ENCODE results near the gene PRKN.

Gene PRKN

DNA sequence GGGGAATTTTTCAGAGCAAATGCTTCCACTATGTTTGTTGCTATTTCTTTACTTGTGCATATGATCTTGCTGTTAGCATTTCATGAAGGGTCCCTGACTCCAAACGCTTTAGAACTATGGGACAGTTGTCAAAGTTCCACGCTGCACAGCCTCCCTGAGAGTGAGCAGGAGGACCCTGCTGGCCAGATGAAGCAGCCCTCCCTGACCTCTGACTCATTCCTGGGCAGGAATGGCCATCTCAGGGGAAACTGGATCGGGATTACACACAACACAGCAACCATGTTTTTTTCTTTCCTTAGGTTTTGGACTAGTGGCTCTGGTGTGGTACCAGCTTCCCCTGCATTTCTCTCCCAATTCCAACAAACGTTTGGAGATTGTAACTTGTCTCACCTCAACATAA lies 742.9 kb downstream of the PRKN start:
- Histone ChIP-seq H3K9me3 (ENCODE audit: control insufficient read depth in 1 of 2, low read length in 2 of 2) (peaks cover 0 to 6% of the 10 kb centered on the region in 2 donors), H3K4me3 (ENCODE audit: low read depth in 1 of 2, low read length in 2 of 2) (no peak overlapping the region), H3K36me3 (ENCODE audit: control insufficient read depth in 1 of 2, insufficient read depth in 2 of 2, low read length in 2 of 2) (no peaks in the 10 kb centered on the region), H3K27ac (ENCODE audit: low read depth, low read length) (no peak overlapping the region), H3K27me3 (ENCODE audit: control insufficient read depth in 1 of 2, insufficient read depth in 2 of 2, low read length in 2 of 2) (no peaks in the 10 kb centered on the region), H3K9ac (ENCODE audit: low read depth in 1 of 2, low read length in 2 of 2) (no peak overlapping the region), H3K4me1 (ENCODE audit: control insufficient read depth in 1 of 2, insufficient read depth in 2 of 2, low read length in 2 of 2) (no peaks in the 10 kb centered on the region)

DNA sequence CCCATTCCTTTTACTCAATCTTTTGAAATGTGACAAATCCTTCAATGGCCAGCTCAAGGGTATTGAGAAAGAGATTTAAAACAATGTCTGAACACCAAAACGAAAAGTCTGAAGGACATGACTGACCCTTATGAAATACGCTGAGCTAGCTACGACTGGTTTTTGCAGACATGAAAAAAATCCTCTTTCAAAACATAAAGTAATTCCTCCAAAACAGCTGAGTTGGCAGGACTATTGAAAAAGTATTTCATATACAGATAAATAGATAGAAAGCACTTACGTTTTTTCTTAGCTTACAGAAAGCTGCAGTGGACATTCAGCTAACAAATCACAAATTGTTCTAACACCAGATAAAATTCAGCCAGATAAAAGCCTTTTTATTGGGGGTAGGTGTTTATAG lies 751.0 kb downstream of the PRKN start:
- Histone ChIP-seq H3K4me3 (ENCODE audit: low read depth in 1 of 2, low read length in 2 of 2) (no peak overlapping the region), H3K4me1 (ENCODE audit: control insufficient read depth in 1 of 2, insufficient read depth in 2 of 2, low read length in 2 of 2) (no peaks in the 10 kb centered on the region), H3K36me3 (ENCODE audit: control insufficient read depth in 1 of 2, insufficient read depth in 2 of 2, low read length in 2 of 2) (no peaks in the 10 kb centered on the region), H3K9ac (ENCODE audit: low read depth in 1 of 2, low read length in 2 of 2) (no peak overlapping the region), H3K27me3 (ENCODE audit: control insufficient read depth in 1 of 2, insufficient read depth in 2 of 2, low read length in 2 of 2) (no peaks in the 10 kb centered on the region), H3K27ac (ENCODE audit: low read depth, low read length) (no peak overlapping the region), H3K9me3 (ENCODE audit: control insufficient read depth in 1 of 2, low read length in 2 of 2) (no peaks in the 10 kb centered on the region)

DNA sequence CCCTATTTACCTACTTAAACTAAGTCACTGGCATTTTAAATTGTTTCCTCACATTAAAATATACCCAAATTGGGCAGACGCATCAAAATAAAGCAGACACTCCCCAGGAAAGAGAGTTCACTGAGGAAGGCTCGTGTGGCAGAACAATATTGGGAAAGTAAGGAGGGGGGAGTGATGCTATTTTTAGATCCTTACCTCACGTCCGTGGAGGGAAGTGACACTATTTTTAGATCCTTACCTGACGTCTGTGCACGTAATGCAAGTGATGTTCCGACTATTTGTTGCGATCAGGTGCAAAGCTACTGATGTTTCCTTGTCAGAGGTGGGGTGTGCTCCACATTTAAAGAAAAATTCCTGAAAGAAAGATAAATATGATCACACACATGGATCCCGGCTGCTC lies 754.5 kb downstream of the PRKN start:
- no peak overlapping the region for H3K4me3 ChIP-seq (ENCODE audit: low read depth in 1 of 2, low read length in 2 of 2)
- H3K9ac ChIP-seq (ENCODE audit: low read depth in 1 of 2, low read length in 2 of 2): no peak overlapping the region
- no peaks in the 10 kb centered on the region for H3K27me3 ChIP-seq (ENCODE audit: control insufficient read depth in 1 of 2, insufficient read depth in 2 of 2, low read length in 2 of 2)
- no peaks in the 10 kb centered on the region for H3K4me1 ChIP-seq (ENCODE audit: control insufficient read depth in 1 of 2, insufficient read depth in 2 of 2, low read length in 2 of 2)
- H3K27ac ChIP-seq (ENCODE audit: low read depth, low read length): no peak overlapping the region
- H3K36me3 ChIP-seq (ENCODE audit: control insufficient read depth in 1 of 2, insufficient read depth in 2 of 2, low read length in 2 of 2): no peaks in the 10 kb centered on the region
- no peaks in the 10 kb centered on the region for H3K9me3 ChIP-seq (ENCODE audit: control insufficient read depth in 1 of 2, low read length in 2 of 2)

DNA sequence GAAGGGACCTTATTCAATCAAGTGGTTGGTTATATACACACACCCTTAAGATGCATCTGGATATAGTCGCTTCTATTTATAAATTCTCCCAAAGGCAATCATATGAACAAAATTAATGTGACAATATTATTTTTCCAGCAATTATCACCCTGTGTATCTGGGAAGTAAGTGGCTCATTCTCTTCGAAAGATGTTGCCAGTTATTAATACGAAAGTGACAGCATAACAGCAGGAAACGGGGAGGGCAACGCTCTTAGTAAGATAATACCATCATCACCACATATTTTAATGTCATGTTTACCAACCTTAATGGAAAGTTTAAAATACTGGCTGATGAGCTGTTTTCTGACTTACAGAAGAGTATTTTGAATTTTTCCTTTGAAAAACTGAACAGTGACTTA lies 756.5 kb downstream of the PRKN start:
- Histone ChIP-seq H3K9me3 (ENCODE audit: control insufficient read depth in 1 of 2, low read length in 2 of 2) (no peaks in the 10 kb centered on the region), H3K9ac (ENCODE audit: low read depth in 1 of 2, low read length in 2 of 2) (no peak overlapping the region), H3K4me1 (ENCODE audit: control insufficient read depth in 1 of 2, insufficient read depth in 2 of 2, low read length in 2 of 2) (no peaks in the 10 kb centered on the region), H3K27ac (ENCODE audit: low read depth, low read length) (no peak overlapping the region), H3K4me3 (ENCODE audit: low read depth in 1 of 2, low read length in 2 of 2) (no peak overlapping the region), H3K36me3 (ENCODE audit: control insufficient read depth in 1 of 2, insufficient read depth in 2 of 2, low read length in 2 of 2) (no peaks in the 10 kb centered on the region), H3K27me3 (ENCODE audit: control insufficient read depth in 1 of 2, insufficient read depth in 2 of 2, low read length in 2 of 2) (no peaks in the 10 kb centered on the region)

DNA sequence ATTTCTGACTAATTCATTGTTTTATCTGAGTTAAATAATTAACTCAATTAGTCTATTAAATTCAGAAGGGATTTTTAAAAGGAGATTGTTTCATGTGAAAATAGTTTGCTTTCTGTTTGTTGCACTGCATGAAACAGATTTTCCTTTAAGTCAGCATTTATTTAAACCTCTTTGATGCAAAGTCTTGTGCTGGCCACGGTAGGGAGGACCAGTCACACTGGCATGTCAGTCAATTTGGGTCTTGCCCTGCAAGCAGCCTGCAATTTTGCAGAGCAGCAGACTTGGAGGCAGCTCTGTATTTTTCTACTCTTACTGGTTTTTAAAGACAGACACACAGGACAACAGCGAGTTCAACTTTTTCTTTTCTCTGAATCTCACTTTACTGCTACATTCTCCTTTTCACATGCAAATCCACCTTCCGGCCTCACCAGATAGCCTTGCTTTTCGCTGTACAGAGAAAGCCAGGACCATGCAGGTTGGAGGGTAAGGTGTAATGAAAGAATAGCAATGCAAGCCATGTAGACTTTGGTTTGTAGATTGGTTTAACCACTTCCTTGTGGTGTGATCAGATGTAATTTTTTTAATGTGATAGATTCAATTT lies 763.8 kb downstream of the PRKN start:
- no peaks in the 10 kb centered on the region for H3K9me3 ChIP-seq (ENCODE audit: control insufficient read depth in 1 of 2, low read length in 2 of 2)
- H3K27ac ChIP-seq (ENCODE audit: low read depth, low read length): no peak overlapping the region
- no peaks in the 10 kb centered on the region for H3K36me3 ChIP-seq (ENCODE audit: control insufficient read depth in 1 of 2, insufficient read depth in 2 of 2, low read length in 2 of 2)
- no peaks in the 10 kb centered on the region for H3K27me3 ChIP-seq (ENCODE audit: control insufficient read depth in 1 of 2, insufficient read depth in 2 of 2, low read length in 2 of 2)
- H3K4me3 ChIP-seq (ENCODE audit: low read depth in 1 of 2, low read length in 2 of 2): no peak overlapping the region
- H3K4me1 ChIP-seq (ENCODE audit: control insufficient read depth in 1 of 2, insufficient read depth in 2 of 2, low read length in 2 of 2): no peaks in the 10 kb centered on the region
- H3K9ac ChIP-seq (ENCODE audit: low read depth in 1 of 2, low read length in 2 of 2): no peak overlapping the region

DNA sequence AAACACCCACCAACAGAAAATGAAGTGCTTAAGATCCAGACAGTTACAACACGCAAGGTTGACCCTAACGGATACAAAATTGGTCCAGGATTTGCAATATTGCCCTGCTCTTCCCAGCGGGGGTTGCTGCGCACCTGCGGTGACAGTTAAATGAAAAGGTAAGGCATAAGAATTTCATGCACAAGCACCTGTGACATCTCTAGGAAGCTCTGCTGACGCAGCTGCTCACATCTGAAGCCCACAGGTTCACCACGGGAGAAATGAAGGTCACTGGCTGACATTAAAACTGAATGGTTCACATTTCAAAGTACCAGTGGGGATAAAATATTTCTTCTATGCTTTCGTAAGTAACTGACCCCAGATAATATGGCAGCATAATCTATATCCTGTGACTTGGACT lies 764.4 kb downstream of the PRKN start:
- H3K4me3 ChIP-seq (ENCODE audit: low read depth in 1 of 2, low read length in 2 of 2): no peak overlapping the region
- H3K27me3 ChIP-seq (ENCODE audit: control insufficient read depth in 1 of 2, insufficient read depth in 2 of 2, low read length in 2 of 2): no peaks in the 10 kb centered on the region
- H3K4me1 ChIP-seq (ENCODE audit: control insufficient read depth in 1 of 2, insufficient read depth in 2 of 2, low read length in 2 of 2): no peaks in the 10 kb centered on the region
- H3K9ac ChIP-seq (ENCODE audit: low read depth in 1 of 2, low read length in 2 of 2): no peak overlapping the region
- H3K36me3 ChIP-seq (ENCODE audit: control insufficient read depth in 1 of 2, insufficient read depth in 2 of 2, low read length in 2 of 2): no peaks in the 10 kb centered on the region
- no peak overlapping the region for H3K27ac ChIP-seq (ENCODE audit: low read depth, low read length)
- H3K9me3 ChIP-seq (ENCODE audit: control insufficient read depth in 1 of 2, low read length in 2 of 2): no peaks in the 10 kb centered on the region

DNA sequence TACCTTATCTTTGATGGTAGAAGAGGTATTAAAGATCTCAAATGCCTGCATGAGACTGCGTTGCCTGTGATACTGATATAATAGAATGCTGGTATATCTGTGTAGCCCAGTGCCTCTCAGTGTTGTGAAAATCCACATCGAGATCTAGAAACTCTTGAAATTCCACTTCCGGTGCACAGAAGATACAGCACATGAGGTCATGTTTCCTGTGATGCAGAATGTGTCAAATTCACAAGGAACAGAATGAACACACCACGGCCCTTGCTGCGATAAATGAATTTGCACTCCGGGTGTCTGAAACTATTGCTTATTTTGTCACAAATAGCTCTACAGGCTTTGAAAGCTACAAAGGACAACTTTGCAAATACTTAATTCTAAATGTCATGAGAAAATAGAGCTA lies 765.8 kb downstream of the PRKN start:
- Histone ChIP-seq H3K36me3 (ENCODE audit: control insufficient read depth in 1 of 2, insufficient read depth in 2 of 2, low read length in 2 of 2) (no peaks in the 10 kb centered on the region), H3K9me3 (ENCODE audit: control insufficient read depth in 1 of 2, low read length in 2 of 2) (no peaks in the 10 kb centered on the region), H3K9ac (ENCODE audit: low read depth in 1 of 2, low read length in 2 of 2) (no peak overlapping the region), H3K27me3 (ENCODE audit: control insufficient read depth in 1 of 2, insufficient read depth in 2 of 2, low read length in 2 of 2) (no peaks in the 10 kb centered on the region), H3K4me1 (ENCODE audit: control insufficient read depth in 1 of 2, insufficient read depth in 2 of 2, low read length in 2 of 2) (no peaks in the 10 kb centered on the region), H3K27ac (ENCODE audit: low read depth, low read length) (no peak overlapping the region), H3K4me3 (ENCODE audit: low read depth in 1 of 2, low read length in 2 of 2) (no peak overlapping the region)

DNA sequence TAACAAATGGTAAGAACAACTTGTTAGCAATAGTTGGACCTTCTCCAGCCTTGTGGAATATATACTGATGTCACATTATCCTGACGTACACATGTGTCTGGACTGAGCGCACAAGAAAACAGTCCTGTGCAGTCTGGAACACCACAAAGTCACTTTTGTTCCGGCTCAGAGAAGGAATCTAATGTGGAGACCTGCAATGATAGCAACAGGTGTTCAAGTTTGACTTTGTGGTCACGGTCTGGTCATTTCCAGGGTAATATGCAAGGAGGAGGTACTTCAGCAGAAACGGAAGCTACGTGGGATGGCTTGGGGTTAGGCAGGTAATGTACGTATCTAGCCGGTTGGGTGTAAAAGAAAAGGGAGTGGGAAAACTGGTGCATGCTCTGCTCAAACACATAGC lies 766.5 kb downstream of the PRKN start:
- Histone ChIP-seq H3K4me1 (ENCODE audit: control insufficient read depth in 1 of 2, insufficient read depth in 2 of 2, low read length in 2 of 2) (no peaks in the 10 kb centered on the region), H3K27ac (ENCODE audit: low read depth, low read length) (no peak overlapping the region), H3K9ac (ENCODE audit: low read depth in 1 of 2, low read length in 2 of 2) (no peak overlapping the region), H3K4me3 (ENCODE audit: low read depth in 1 of 2, low read length in 2 of 2) (no peak overlapping the region), H3K27me3 (ENCODE audit: control insufficient read depth in 1 of 2, insufficient read depth in 2 of 2, low read length in 2 of 2) (no peaks in the 10 kb centered on the region), H3K9me3 (ENCODE audit: control insufficient read depth in 1 of 2, low read length in 2 of 2) (no peaks in the 10 kb centered on the region), H3K36me3 (ENCODE audit: control insufficient read depth in 1 of 2, insufficient read depth in 2 of 2, low read length in 2 of 2) (no peaks in the 10 kb centered on the region)

DNA sequence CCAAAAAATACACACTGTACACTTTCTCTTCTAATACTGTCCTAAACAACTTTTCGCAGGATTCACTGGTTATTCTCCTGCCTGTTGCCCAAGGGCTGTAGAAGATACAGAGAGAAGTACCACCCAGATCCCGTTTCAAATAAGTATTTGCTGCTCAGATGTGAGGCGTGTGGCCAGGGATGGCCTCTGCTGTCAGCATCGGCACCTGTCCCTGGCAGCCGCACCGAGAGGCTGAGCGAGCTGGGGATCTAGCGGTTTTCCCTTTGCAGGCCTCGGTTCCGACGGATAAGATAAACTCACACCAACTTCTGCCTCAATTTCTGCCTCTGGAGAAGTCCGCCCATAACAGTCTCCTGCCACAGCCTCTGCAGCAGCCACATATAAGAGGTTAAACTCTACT lies 768.5 kb downstream of the PRKN start:
- H3K27me3 ChIP-seq (ENCODE audit: control insufficient read depth in 1 of 2, insufficient read depth in 2 of 2, low read length in 2 of 2): no peaks in the 10 kb centered on the region
- H3K4me3 ChIP-seq (ENCODE audit: low read depth in 1 of 2, low read length in 2 of 2): no peak overlapping the region
- no peak overlapping the region for H3K9ac ChIP-seq (ENCODE audit: low read depth in 1 of 2, low read length in 2 of 2)
- H3K4me1 ChIP-seq (ENCODE audit: control insufficient read depth in 1 of 2, insufficient read depth in 2 of 2, low read length in 2 of 2): no peaks in the 10 kb centered on the region
- no peak overlapping the region for H3K27ac ChIP-seq (ENCODE audit: low read depth, low read length)
- no peaks in the 10 kb centered on the region for H3K36me3 ChIP-seq (ENCODE audit: control insufficient read depth in 1 of 2, insufficient read depth in 2 of 2, low read length in 2 of 2)
- H3K9me3 ChIP-seq (ENCODE audit: control insufficient read depth in 1 of 2, low read length in 2 of 2): no peaks in the 10 kb centered on the region

DNA sequence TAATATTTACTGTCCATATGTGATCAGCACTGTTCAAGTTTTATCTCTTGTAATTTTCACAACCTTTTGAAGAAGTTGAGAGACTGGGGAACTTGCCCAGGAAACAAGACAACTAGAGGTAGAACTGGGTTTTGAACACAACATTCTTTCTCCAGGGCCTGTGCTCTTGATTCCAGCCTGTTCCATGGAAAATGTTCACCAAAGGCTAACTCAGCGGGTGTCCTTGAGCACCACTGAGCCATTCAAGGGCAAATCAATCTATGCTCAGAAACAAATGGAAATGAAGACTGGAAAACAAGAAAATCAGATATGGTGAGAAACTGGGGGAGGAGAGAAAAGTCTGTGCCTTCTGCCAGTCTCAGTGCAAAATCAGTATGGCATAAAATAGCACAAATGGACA lies 771.5 kb downstream of the PRKN start:
- H3K27ac ChIP-seq (ENCODE audit: low read depth, low read length): no peak overlapping the region
- H3K27me3 ChIP-seq (ENCODE audit: control insufficient read depth in 1 of 2, insufficient read depth in 2 of 2, low read length in 2 of 2): no peaks in the 10 kb centered on the region
- H3K9ac ChIP-seq (ENCODE audit: low read depth in 1 of 2, low read length in 2 of 2): no peak overlapping the region
- no peaks in the 10 kb centered on the region for H3K36me3 ChIP-seq (ENCODE audit: control insufficient read depth in 1 of 2, insufficient read depth in 2 of 2, low read length in 2 of 2)
- no peak overlapping the region for H3K4me3 ChIP-seq (ENCODE audit: low read depth in 1 of 2, low read length in 2 of 2)
- no peaks in the 10 kb centered on the region for H3K4me1 ChIP-seq (ENCODE audit: control insufficient read depth in 1 of 2, insufficient read depth in 2 of 2, low read length in 2 of 2)
- H3K9me3 ChIP-seq (ENCODE audit: control insufficient read depth in 1 of 2, low read length in 2 of 2): no peaks in the 10 kb centered on the region

DNA sequence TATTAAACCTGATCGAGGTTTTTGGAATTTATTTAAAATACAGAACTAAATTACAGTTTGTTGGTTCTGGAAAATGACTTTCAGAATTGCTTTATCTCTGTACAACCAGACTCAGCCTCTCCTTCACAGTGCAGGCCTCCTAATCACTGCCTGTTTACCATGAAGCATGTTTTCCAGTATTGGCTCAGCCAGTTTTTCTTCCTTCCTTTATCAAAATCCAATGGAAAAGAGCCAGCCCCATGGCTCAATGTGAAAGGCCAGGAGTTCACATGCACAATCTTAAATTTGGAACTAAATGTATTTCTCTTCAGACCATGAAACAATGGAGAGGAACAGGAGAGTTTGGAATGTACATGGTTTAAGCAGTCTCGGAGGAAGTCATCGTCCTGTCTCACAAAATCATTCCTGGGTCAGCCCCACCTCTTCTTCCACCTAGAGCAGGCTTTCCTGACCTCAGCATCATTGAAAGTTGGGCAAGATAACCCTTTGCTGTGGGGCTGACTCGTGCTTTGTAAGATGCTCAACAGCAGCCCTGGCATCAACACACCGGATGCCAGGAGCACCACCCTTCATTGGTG lies 772.8 kb downstream of the PRKN start:
- no peaks in the 10 kb centered on the region for H3K27me3 ChIP-seq (ENCODE audit: control insufficient read depth in 1 of 2, insufficient read depth in 2 of 2, low read length in 2 of 2)
- no peak overlapping the region for H3K9ac ChIP-seq (ENCODE audit: low read depth in 1 of 2, low read length in 2 of 2)
- no peak overlapping the region for H3K27ac ChIP-seq (ENCODE audit: low read depth, low read length)
- H3K9me3 ChIP-seq (ENCODE audit: control insufficient read depth in 1 of 2, low read length in 2 of 2): no peaks in the 10 kb centered on the region
- no peaks in the 10 kb centered on the region for H3K36me3 ChIP-seq (ENCODE audit: control insufficient read depth in 1 of 2, insufficient read depth in 2 of 2, low read length in 2 of 2)
- no peak overlapping the region for H3K4me3 ChIP-seq (ENCODE audit: low read depth in 1 of 2, low read length in 2 of 2)
- no peaks in the 10 kb centered on the region for H3K4me1 ChIP-seq (ENCODE audit: control insufficient read depth in 1 of 2, insufficient read depth in 2 of 2, low read length in 2 of 2)
